Activated T-cell treated with anti-CD3 and anti-CD28 coated beads, Interleukin-2, amount 50 U/mL, for 24 hours (primary cell): ENCODE measurements around the gene HLCS.

ENCODE experiments used
- DNase-seq: peaks from one replicate; pipeline ENCODE4 v3.0.0-alpha.2; 2020
- H3K27ac Mint-ChIP-seq: 2 replicates; pipeline ENCODE4 v1.8.0; 2020; ENCODE audit warnings: mild to moderate bottlenecking, mixed read lengths
- H3K27me3 Mint-ChIP-seq: 2 replicates; pipeline ENCODE4 v1.8.0; 2020; ENCODE audit warnings: mixed read lengths
- H3K36me3 Mint-ChIP-seq: 2 replicates; pipeline ENCODE4 v1.8.0; 2020; ENCODE audit warnings: low read depth, mixed read lengths
- H3K4me1 Mint-ChIP-seq: 2 replicates; pipeline ENCODE4 v1.8.0; 2020; ENCODE audit warnings: low read depth, mixed read lengths
- H3K4me3 Mint-ChIP-seq: 2 replicates; pipeline ENCODE4 v1.8.0; 2020; ENCODE audit warnings: mild to moderate bottlenecking, moderate library complexity, mixed read lengths
- H3K9me3 Mint-ChIP-seq: 2 replicates; pipeline ENCODE4 v1.8.0; 2020; ENCODE audit warnings: mixed read lengths

HLCS gene

DNA sequence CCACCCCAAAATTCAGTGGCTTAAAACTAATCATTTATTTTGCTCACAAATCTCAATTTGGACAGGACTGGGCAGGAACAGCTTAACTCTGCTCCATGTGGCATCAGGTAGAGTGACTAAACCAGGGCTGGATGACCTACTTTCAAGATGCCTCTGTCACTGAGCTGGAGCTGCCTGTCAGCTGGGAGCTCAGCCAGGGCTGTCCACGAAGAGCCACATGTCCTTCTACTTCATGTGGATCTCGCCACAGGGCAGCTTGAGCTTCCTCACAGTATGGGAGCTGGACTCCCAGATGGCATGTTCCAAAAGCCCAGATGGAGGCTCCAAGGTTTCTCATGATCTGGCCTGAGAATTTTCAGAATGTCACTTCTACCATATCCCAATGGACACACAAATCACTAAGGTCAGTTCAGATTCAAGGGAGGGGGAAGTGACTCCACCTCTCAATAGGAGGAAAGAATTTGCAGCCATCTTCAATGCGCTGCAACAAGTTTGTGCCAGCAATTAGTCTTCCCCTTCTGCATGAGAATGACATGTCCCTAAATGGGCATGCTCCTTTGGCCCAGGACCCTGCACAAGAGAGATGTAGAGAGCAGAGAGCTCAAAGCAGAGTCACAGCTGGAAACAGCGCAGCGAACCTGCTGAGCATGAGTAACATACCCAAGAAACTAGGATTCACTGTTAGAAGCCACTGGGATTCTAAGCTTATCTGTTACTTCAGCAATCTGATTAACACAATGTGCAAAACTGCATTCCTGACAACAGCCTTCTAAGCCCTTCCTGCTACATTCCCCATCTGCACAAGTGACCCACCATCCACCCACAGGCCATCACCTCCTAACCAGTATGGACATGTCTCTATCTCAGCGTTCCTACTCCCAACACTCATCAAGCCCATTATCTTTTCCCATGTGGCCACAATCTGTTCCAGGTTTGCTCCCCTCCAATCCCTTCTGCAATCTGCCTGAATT is 17.0 kb downstream of the HLCS start:
- no peaks in the 10 kb centered on the region for H3K27me3 Mint-ChIP-seq
- H3K4me3 Mint-ChIP-seq, result no peak overlapping the region

DNA sequence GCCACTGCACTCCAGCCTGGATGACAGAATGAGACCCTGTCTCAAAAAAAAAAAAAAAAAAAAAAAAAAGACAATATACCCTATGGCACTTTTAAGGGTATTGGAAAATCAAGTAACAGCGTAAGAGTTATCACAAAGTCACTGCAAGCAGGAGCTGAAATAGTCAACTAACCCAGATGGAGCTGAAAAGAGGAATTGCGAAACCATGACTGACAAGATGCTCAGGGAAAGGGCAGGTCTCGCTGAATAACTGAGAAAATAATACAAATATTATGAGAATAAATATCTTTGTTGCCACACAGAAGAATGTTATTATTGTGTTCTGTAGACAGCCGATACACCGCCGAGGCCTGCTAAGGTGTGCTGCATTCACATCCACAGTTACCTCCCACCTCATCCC is 17.8 kb downstream of the HLCS start:
- Mint-ChIP-seq H3K27ac (no peak overlapping the region), H3K36me3 (peaks cover 34% of the 10 kb centered on the region), H3K9me3 (no peaks in the 10 kb centered on the region), H3K4me1 (no peaks in the 10 kb centered on the region), H3K27me3 (no peaks in the 10 kb centered on the region), H3K4me3 (no peak overlapping the region)
- no peak for DNase-seq

More for the DNA sequence above, 17.0 kb downstream of the HLCS start:
- Mint-ChIP-seq H3K4me1 (no peaks in the 10 kb centered on the region), H3K27ac (no peak overlapping the region), H3K36me3 (peaks cover 34% of the 10 kb centered on the region), H3K9me3 (no peaks in the 10 kb centered on the region)
- no peak for DNase-seq

- Mint-ChIP-seq H3K27ac (no peak overlapping the region), H3K4me3 (no peak overlapping the region), H3K4me1 (no peaks in the 10 kb centered on the region), H3K36me3 (peaks cover 34% of the 10 kb centered on the region), H3K9me3 (no peaks in the 10 kb centered on the region), H3K27me3 (no peaks in the 10 kb centered on the region)
- DNase-seq, result no peak
Observed at GRCh38 chr21:36946949-36947356, 19.5 kb downstream of the HLCS start.

DNA sequence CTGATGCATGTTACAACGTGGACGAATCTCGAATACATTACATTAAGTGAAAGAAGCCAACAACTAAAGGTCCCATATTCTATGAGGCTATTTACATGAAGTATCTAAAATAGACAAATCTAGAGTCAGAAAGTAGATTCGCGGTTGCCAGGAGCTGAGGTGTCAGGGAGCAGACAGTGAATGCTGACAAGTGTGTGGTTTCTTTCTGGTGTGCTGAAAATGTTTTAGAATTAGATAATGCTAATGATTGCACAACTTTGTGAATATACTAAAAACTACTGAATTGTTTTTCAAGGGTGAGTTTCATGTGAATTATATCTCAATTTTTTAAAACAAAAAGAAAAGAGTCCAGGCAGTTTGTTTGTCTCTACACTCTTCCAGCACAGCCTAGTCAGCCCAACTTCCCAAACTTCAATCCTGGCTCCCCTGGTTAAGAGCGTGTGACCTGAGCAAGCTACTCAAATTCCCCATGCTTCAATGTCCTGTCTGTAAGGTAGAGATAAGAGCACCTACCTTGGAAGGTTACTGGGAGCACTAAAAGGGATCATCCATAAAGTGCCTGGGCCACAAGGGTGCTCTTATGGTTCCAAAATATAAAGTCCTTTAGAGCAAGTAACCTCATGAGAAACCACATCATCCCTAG is 20.9 kb downstream of the HLCS start:
- no peak overlapping the region for H3K27ac Mint-ChIP-seq
- H3K27me3 Mint-ChIP-seq, result no peaks in the 10 kb centered on the region
- H3K36me3 Mint-ChIP-seq, result peaks cover 36% of the 10 kb centered on the region
- H3K4me1 Mint-ChIP-seq, result no peaks in the 10 kb centered on the region
- H3K9me3 Mint-ChIP-seq, result no peaks in the 10 kb centered on the region
- DNase-seq, result no peak
- no peak overlapping the region for H3K4me3 Mint-ChIP-seq

DNA sequence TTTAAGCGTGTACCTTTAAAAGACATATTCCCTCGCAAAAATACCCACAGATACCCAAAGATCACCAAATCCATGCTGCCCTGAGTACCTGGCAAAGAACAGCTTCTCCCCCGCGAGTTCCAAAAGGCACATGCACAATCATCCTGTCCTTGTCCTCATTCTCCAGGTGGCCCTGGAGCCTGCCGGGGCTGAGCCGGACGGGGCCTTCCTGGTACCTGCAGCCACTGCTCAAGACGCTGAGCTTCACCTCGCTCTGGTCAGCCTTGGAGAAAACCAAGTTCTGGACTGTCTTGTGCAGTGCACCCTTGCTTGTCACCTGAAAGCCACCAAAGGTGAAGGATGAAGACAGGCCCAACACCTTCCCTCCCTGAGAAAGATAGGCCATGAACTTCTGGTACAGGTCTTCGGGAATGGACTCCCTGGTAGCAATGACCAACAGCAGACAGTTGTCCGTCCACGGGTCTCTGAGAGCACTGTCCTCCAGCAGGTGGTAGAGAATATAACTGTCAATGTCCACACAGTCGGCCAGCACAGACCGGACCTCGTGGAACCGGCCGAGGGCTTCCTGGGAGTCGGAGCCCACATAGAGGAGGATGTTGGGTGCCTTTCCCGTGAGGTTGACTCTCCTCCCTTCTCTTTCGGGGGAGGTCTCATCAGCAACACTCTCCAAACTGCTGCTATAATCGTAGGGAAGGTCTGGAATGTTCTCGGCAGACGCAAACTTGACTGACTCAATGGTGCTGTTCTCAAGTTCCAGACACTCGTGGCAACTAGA is 29.9 kb downstream of the HLCS start:
- no peaks in the 10 kb centered on the region for H3K9me3 Mint-ChIP-seq
- no peak overlapping the region for H3K4me3 Mint-ChIP-seq
- no peaks in the 10 kb centered on the region for H3K27me3 Mint-ChIP-seq
- no peak overlapping the region for H3K27ac Mint-ChIP-seq
- peaks cover 47% of the 10 kb centered on the region for H3K36me3 Mint-ChIP-seq
- H3K4me1 Mint-ChIP-seq, result no peaks in the 10 kb centered on the region
- no peak for DNase-seq

DNA sequence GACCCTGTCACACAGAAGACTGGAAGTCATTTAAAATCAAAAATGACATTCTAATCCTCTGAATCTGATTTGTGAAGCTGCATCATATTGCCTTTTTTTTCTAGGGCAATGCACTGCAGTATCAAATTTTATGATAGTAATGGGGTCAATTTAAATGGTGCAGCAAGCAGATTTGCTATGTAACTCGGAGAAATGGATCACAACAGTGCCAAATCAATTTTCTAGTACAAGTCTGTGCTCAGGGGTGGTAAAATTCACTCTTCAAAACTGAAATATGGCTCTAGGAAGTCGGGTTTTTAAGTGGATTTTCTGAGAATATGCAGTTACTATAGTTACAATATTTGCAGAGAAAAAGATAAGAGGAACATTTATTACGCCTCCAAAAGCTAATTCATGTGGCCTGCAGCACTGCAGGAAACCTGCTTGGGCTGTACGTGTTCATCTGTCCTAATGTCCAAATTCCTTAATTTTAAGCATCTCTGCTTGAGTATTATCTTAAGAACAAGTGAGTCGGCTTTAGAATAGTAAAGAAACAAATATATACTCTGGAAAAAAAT is 31.5 kb downstream of the HLCS start:
- no peaks in the 10 kb centered on the region for H3K27me3 Mint-ChIP-seq
- no peaks in the 10 kb centered on the region for H3K4me1 Mint-ChIP-seq
- no peak overlapping the region for H3K4me3 Mint-ChIP-seq
- H3K27ac Mint-ChIP-seq, result no peak overlapping the region
- H3K9me3 Mint-ChIP-seq, result no peaks in the 10 kb centered on the region
- peaks cover 48% of the 10 kb centered on the region for H3K36me3 Mint-ChIP-seq
- DNase-seq, result no peak

DNA sequence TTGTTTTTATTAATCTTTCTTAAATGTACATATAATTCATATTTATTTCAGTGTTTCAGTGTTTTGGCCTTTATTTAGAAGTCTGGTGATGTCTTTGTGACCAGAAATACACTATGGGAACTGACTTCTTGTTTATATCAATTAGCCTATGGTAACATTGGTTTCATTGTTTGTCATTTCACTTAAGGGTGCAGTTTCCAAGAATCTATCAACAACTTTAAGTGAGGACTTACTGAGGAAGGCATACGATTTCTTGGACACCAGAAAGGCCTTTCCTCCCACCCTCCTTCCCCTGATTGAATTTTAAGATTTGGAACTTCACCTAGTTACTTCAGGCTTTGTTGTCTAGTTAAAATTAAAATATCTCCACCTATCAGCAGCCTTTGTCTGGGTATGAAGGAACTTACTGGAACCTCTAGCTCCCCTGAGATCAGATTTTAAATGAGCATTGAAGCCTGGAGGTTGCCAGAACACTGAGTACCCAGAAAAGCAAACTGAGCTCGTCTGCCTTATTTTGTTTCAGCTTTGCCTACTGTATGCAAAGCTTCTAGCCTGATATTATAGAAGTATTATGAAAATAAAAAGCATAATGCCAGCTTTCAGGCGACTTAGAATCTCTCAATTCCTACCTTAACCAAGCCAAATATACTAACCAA is 34.2 kb downstream of the HLCS start:
- Mint-ChIP-seq H3K36me3 (peaks cover 55% of the 10 kb centered on the region), H3K27me3 (no peaks in the 10 kb centered on the region), H3K4me3 (no peak overlapping the region), H3K27ac (no peak overlapping the region), H3K9me3 (no peaks in the 10 kb centered on the region), H3K4me1 (no peaks in the 10 kb centered on the region)
- no peak for DNase-seq

DNA sequence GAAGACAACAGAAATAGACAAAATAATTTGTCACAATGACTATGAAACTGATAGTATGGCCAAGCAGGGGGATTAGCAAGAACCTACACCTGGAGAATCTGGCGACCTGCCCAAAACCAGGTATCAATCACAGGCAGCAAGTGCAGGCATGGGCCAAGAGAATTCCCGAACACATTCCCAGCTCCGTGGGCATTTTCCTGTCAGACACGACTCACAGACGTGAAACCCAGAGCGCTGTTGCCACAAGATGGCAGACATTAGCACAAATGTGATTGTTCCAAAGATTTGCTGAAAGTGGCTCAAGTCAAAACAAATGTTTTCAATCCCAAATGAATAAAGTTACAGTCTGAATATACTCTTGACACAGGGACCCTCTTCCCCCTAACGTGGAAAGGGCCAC is 36.8 kb downstream of the HLCS start:
- Mint-ChIP-seq H3K9me3 (no peaks in the 10 kb centered on the region), H3K27me3 (no peaks in the 10 kb centered on the region), H3K27ac (no peak overlapping the region), H3K36me3 (peaks cover 39% of the 10 kb centered on the region), H3K4me1 (peaks cover 1% of the 10 kb centered on the region), H3K4me3 (no peak overlapping the region)
- DNase-seq, result no peak

DNA sequence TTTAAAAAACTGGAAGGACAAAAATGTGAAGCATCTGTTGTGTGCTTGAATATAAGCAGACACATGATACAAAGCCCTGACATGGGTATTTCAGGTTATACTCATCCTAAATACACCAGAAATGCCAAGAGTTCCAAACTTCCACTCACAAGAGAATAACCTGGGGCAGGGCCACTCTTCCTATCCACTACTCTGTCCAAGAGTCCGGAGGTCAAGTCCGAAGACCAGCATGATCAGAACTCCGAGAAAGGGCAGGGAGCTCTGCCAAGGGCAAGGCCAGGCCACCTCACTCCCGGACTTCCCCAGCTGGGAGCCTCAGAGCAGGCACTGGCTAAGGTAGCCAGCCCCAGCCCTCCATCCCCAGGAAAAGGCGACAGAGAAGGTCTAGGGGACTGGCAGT is 37.5 kb downstream of the HLCS start:
- Mint-ChIP-seq H3K4me1 (peaks cover 4% of the 10 kb centered on the region), H3K27me3 (no peaks in the 10 kb centered on the region), H3K4me3 (no peak overlapping the region), H3K27ac (no peak overlapping the region), H3K9me3 (no peaks in the 10 kb centered on the region), H3K36me3 (peaks cover 34% of the 10 kb centered on the region)
- no peak for DNase-seq

- H3K4me1 Mint-ChIP-seq, result peaks cover 14% of the 10 kb centered on the region
- H3K27me3 Mint-ChIP-seq, result no peaks in the 10 kb centered on the region
- H3K27ac Mint-ChIP-seq, result no peak overlapping the region
- peak; percentile 83 for DNase-seq
- H3K4me3 Mint-ChIP-seq, result no peak overlapping the region
- peaks cover 28% of the 10 kb centered on the region for H3K36me3 Mint-ChIP-seq
- H3K9me3 Mint-ChIP-seq, result no peaks in the 10 kb centered on the region
Observed at GRCh38 chr21:36927719-36928117, 38.8 kb downstream of the HLCS start.

- H3K9me3 Mint-ChIP-seq, result no peaks in the 10 kb centered on the region
- no peak overlapping the region for H3K4me3 Mint-ChIP-seq
- H3K27ac Mint-ChIP-seq, result no peak overlapping the region
- H3K4me1 Mint-ChIP-seq, result peaks cover 14% of the 10 kb centered on the region
- H3K27me3 Mint-ChIP-seq, result no peaks in the 10 kb centered on the region
- no peak for DNase-seq
- H3K36me3 Mint-ChIP-seq, result peaks cover 26% of the 10 kb centered on the region
Observed at GRCh38 chr21:36926989-36927718, 39.3 kb downstream of the HLCS start.

GRCh38 chr21:36923270-36923669 is 43.2 kb downstream of the HLCS start:
- Mint-ChIP-seq H3K9me3 (no peaks in the 10 kb centered on the region), H3K27ac (peak overlapping the region; percentile 15), H3K4me1 (peaks cover 14% of the 10 kb centered on the region), H3K4me3 (no peak overlapping the region), H3K27me3 (no peaks in the 10 kb centered on the region), H3K36me3 (peaks cover 12% of the 10 kb centered on the region)
- DNase-seq, result no peak

- Mint-ChIP-seq H3K4me1 (peaks cover 14% of the 10 kb centered on the region), H3K27ac (peak overlapping the region; percentile 15), H3K9me3 (no peaks in the 10 kb centered on the region), H3K27me3 (no peaks in the 10 kb centered on the region), H3K36me3 (peaks cover 10% of the 10 kb centered on the region), H3K4me3 (no peak overlapping the region)
- DNase-seq, result no peak
Observed at GRCh38 chr21:36922861-36923260, 43.6 kb downstream of the HLCS start.
